ENCODE measurements around the gene DRICH1.
"Not testable (repeated sequence)": the region's sequence is repeated elsewhere in the genome, so short reads cannot be mapped to it uniquely, and the experiment has no call there.

The DRICH1 gene

DNA sequence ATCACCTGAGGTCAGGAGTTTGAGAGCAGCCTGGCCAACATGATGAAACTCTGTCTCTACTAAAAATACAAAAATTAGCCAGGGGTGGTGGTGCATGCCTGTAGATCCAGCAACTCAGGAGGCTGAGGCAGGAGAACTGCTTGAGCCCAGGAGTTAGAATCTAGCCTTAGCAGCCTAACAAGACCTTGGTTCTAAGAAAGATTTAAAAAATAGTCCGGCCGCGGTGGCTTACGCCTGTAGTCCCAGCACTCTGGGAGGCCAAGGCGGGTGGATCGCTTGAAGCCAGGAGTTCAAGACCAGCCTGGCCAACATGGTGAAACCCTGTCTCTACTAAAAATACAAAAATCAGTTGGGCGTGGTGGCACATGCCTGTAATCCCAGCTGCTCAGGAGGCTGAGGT is 14.4 kb upstream of the DRICH1 start:
- FAIRE-seq = not testable (repeated sequence)

GRCh38 chr22:23640206-23640605 is 8.1 kb upstream of the DRICH1 start:
- not testable (repeated sequence) for FAIRE-seq

GRCh38 chr22:23639661-23640060 is 7.5 kb upstream of the DRICH1 start:
- no peak for FAIRE-seq

DNA sequence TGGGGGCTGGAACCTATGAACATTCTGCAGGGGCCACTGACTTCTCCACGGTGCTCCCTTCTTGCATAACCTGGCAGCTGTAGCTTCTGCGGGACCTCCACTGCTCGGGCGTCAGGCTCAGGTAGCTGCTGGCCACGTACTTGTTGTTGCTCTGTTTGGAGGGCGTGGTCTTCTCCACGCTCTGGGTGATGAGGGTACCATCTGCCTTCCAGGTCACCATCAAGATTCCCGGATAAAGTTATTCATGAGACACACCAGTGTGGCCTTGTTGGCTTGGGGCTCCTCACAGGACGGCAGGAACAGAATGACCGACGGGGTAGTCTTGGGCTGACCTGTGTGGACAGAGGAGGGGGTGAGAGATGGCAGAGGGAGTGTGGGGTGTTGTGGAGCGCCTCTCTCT is 6.5 kb upstream of the DRICH1 start:
- no peak for FAIRE-seq

GRCh38 chr22:23635291-23635690 is 3.2 kb upstream of the DRICH1 start:
- FAIRE-seq = not testable (repeated sequence)

- not testable (repeated sequence) for FAIRE-seq
Observed at GRCh38 chr22:23628056-23628743, 3.9 kb downstream of the DRICH1 start.

DNA sequence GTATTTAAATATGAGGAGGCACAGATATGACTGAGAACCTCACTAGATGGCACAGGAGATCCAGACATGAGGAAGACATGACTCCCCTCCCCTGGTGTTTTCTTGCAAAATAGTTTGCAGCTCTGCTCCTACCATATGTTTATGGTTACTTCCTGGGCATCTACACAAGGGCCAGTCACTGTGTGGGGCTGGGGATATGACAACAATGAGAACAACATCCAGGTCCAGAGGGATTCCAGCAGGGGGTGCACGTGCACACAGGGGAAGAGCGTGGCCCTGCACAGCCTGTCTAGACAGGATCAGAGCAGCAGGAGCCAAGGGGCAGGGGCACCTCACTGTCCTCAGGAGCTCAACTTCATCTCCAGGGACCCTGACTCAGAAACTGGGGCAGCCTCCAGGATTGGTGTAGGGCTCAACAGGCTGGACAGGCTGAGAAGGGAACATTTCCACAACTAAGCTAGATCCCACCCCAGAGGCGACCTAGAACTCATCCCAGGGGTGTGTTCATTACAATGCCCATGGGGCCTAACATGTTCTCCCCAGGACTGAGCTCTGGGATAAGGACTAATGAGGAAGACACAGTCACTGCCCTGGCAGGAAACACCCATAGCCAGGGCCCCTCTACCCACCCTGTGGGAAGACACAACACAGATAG is 4.6 kb downstream of the DRICH1 start:
- FAIRE-seq = not testable (repeated sequence)

DNA sequence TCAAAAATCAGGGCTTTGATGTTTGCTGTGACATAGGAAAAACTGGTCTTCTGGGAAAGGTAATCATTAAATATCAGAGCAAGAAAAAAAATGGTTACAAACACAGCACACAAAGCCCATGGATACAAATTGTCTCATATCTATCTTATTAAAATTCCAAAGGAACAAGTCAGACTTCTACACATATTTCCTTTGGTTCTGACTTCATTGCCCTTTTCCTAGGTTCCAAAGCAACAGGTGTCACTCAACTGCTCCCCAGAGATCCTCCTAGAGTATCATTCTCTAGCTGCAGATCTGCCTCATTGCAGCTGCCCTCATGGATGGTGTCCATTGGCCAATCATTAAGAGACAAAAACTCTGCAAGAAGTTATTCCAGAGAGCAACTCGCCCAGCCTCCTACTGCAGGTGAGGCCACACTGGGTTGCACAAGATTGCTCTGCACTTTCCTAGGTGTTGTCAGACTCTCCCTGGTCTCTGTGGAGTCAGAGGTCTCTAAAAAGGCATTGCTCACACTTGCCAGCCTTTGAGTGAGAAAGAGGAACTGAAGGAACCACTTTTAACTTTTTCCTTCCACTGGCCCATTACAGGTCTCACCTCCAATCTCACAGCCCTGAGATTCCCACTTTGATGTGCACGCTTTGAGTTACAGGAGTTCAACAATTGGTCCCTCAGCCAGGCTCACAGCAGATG is 5.7 kb downstream of the DRICH1 start:
- no peak for FAIRE-seq

- no peak for FAIRE-seq
Observed at GRCh38 chr22:23622634-23623033, 9.5 kb downstream of the DRICH1 start.

DNA sequence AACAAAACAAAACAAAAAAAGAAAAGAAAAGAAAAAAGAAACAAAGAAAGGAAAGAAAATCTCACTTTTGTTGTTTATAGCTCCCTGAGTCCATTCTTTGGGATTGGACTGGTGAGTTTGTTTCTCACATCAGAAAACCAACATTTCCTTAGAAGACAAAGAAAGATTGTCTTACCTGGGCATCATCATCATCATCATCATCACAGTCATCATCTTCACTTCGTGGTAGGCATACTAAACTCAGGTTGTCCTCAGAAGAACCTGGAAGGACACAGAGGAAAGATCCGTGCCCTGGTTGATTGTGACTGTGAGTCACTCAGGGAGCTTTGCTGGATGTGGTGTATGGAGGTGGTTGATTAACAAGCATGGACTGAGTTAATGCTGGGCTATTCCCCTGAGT is 10.2 kb downstream of the DRICH1 start:
- FAIRE-seq = not testable (repeated sequence)

GRCh38 chr22:23621082-23621780 is 10.9 kb downstream of the DRICH1 start:
- no peak for FAIRE-seq

- no peak for FAIRE-seq
Observed at GRCh38 chr22:23613193-23613972, 18.7 kb downstream of the DRICH1 start.

GRCh38 chr22:23609983-23610781 is 21.9 kb downstream of the DRICH1 start:
- no peak for FAIRE-seq

GRCh38 chr22:23608583-23608982 is 23.5 kb downstream of the DRICH1 start:
- FAIRE-seq = no peak

- no peak for FAIRE-seq
Observed at GRCh38 chr22:23606204-23607131, 25.7 kb downstream of the DRICH1 start.

DNA sequence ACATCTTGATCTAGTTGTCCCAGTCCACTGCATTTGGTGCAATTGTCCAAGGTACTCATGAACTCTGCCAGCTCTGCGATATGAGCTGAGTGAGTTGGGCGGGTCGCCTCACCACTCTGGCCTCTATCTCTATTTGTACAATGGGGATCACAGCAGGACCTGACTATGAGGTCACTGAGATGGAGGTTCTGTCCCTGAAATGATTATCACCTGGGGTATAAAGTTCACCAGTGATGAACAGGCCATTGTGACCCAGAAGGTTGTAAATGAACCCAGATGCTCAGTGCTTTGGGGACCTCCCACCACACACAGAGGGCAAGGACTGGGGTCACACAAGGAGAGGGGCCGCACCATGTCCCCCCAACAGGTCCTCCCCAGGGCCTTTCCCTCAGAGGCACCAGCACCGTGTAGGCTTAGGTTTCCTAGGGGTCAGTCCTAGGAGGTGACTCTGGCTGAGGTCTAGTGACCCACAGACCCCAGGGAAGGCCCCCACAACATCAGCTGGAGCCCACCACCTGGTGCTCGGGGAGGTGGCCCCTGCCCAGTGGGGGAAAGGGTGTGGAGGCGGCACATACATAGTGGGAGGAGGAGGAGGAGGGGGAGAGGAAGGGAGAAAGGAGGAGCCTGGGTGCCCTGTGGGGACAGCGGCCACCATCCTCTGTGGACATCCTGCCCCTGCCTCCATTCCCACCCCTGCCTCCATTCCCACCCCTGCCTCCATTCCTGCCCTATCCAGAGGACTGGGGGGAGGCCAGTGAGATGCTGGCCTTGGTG is 27.0 kb downstream of the DRICH1 start:
- FAIRE-seq = no peak

DNA sequence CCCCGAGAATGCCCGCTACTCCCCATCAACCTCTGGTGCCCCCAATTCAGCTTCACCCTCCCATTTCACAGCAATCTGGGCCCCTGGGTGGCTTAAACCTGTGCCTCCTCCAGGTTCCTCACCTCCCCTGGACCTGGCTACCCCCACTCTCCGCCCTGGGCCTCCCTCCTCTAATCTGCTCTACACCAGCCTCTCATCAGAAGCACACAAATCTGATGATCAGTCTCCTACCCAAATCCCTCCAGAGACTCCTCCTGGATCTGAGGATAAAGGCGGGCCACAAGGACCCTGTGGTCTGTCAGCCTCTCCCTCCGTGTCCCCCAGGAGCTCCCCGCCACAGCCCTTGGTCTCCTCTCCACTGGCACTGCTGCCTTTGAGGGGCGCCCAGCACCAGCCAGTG is 28.9 kb downstream of the DRICH1 start:
- no peak for FAIRE-seq

DNA sequence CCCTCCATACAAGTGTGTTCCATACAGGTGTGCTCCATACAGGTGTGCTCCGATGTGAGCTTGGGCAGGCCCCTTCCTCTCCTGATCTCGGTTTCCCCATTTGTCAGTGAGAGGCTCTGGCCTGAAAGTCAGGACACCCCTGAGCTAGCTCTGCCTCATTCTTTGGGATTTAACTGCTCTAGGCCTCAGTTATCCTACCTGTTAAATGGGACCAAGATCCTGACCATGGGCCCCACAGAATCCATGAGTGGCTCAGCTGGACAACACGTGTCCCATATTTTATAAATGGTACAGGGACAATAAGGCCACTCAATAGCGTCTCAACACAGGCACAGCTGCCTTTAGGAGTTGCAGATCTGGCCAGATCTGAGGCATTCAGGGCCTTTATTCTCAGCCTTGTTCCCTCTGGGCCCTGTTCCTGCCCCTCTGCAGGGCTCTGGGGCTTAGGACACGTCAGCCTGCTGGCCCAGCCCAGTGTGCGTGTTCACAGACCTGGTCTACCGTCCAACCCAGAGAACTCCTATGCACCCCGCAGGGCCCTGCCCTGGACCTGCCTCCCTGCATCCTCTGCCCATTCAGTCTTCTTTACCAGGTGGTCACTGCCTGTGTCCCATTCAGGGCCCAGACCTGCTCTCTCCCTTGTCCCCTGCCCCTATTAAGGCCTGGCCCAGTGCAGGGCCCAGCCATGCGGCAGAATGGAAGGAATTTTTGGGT is 33.2 kb downstream of the DRICH1 start:
- no peak for FAIRE-seq
